Activated B cell treated with CpG ODN at 0.5 μM for 24 hours (primary cell): ENCODE results near the gene AIP. TPM values are rescaled to one million over a fixed set of nuclear protein-coding genes. Genes with fewer than 3 reads are reported as not detected.
"Not testable (repeated sequence)": the region's sequence is repeated elsewhere in the genome, so short reads cannot be mapped to it uniquely, and the experiment has no call there.

Experiments
- ATAC-seq: fragments of 200-7000 bp; cut with Tn5 transposase; one replicate; pipeline ENCODE4 v1.10.0; 2021; ENCODE audit warnings: low read depth, mild to moderate bottlenecking, moderate library complexity
- CTCF ChIA-PET: fragments of 350-600 bp; sonication (Branson Sonifier 250); formaldehyde crosslinking; loops from one replicate; lab custom pipeline; 2021; ENCODE audit warnings: antibody characterized with exemption; lab: Charles Lee
- POLR2A ChIA-PET: fragments of 350-600 bp; sonication (Branson Sonifier 250); formaldehyde crosslinking; loops from one replicate; lab custom pipeline; 2021; ENCODE audit warnings: antibody characterized with exemption; lab: Charles Lee
- DNase-seq: peaks from one replicate; pipeline ENCODE4 v3.0.0; 2022
- H3K27ac Mint-ChIP-seq: one replicate; pipeline ENCODE4 v1.8.0; 2020; ENCODE audit warnings: mixed read lengths
- H3K27me3 Mint-ChIP-seq: one replicate; pipeline ENCODE4 v1.8.0; 2021; ENCODE audit warnings: mixed read lengths
- H3K36me3 Mint-ChIP-seq: one replicate; pipeline ENCODE4 v1.8.0; 2021; ENCODE audit warnings: low read depth, mixed read lengths
- H3K4me1 Mint-ChIP-seq: one replicate; pipeline ENCODE4 v1.8.0; 2021; ENCODE audit warnings: mixed read lengths
- H3K4me3 Mint-ChIP-seq: one replicate; pipeline ENCODE4 v1.8.0; 2020; ENCODE audit warnings: mild to moderate bottlenecking, mixed read lengths
- H3K9me3 Mint-ChIP-seq: one replicate; pipeline ENCODE4 v1.8.0; 2020; ENCODE audit warnings: mixed read lengths
- intact Hi-C: fragments of 100-400 bp; cut with micrococcal nuclease; formaldehyde crosslinking; loops from one replicate; pipeline ENCODE4 v1.15.1; 2024
- total RNA-seq: library from RNA; stranded (reverse); gene quantifications from 2 replicates; pipeline ENCODE4 v1.2.3, GENCODE V29; 2022
- TF ChIP-seq, protein P1 (sequence below): fragments of 200-600 bp; IDR thresholded peaks from one replicate; pipeline ENCODE4 v1.8.0; 2022; ENCODE audit warnings: antibody characterized with exemption, mild to moderate bottlenecking

The AIP gene
- total RNA-seq, 1 donor from 2014 or later = 108 TPM

- ATAC-seq (peak; percentile 35), DNase-seq (peak; percentile 57)
- peaks cover 55% of the 10 kb centered on the region for H3K36me3 Mint-ChIP-seq
- ChIA-PET POLR2A (interaction anchor here (0.9 to 11.1 kb wide), 13 partner anchors 16 to 133 kb away, joined by 3 to 189 read pairs (median 15); partner anchors contain the start of genes PITPNM1, POLD4, PPP1CA and PTPRCAP), CTCF (interaction anchor here (1.5 kb wide), 1 partner anchor 83 kb away, joined by 9 read pairs; the partner anchor contains the start of gene PPP1CA)
- no peaks in the 10 kb centered on the region for H3K9me3 Mint-ChIP-seq
- intact Hi-C loops = loop anchor here (1.0 kb wide), 1 partner anchor 20 kb away; the partner anchor contains the start of gene PITPNM1
- TF ChIP-seq, protein P1, sequence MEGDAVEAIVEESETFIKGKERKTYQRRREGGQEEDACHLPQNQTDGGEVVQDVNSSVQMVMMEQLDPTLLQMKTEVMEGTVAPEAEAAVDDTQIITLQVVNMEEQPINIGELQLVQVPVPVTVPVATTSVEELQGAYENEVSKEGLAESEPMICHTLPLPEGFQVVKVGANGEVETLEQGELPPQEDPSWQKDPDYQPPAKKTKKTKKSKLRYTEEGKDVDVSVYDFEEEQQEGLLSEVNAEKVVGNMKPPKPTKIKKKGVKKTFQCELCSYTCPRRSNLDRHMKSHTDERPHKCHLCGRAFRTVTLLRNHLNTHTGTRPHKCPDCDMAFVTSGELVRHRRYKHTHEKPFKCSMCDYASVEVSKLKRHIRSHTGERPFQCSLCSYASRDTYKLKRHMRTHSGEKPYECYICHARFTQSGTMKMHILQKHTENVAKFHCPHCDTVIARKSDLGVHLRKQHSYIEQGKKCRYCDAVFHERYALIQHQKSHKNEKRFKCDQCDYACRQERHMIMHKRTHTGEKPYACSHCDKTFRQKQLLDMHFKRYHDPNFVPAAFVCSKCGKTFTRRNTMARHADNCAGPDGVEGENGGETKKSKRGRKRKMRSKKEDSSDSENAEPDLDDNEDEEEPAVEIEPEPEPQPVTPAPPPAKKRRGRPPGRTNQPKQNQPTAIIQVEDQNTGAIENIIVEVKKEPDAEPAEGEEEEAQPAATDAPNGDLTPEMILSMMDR = no peak
- peak overlapping the region; percentile 93 for H3K4me3 Mint-ChIP-seq
- peaks cover 60% of the 10 kb centered on the region for H3K4me1 Mint-ChIP-seq
- H3K27me3 Mint-ChIP-seq = no peaks in the 10 kb centered on the region
- peak overlapping the region; percentile 98 for H3K27ac Mint-ChIP-seq
These were observed 2.1 kb downstream of the AIP start for GRCh38 chr11:67484847-67485311.

DNA sequence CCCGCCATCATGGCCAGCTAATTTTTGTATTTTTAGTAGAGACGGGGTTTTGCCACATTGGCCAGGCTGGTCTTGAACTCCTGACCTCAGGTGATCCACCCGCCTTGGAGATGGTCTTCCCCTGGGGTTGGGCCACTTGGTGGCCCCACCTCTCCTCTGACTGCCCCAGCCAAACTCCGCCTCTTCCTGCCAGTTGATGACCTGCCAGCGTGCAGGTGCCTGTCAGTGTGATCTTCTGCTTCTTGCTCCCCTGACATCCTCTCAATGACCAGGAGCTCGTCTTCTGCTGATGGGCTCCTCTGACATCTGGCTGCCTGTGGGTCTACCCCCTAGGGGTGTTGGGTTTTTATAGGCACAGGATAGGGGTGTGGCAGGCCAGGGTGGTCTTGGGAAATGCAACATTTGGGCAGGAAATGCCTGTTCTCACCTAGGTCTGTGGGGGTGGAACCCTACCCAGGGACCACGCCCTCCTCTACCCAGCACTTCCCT, 3.1 kb downstream of the AIP start:
- H3K27me3 Mint-ChIP-seq, ATAC-seq, H3K9me3 Mint-ChIP-seq, DNase-seq: not testable (repeated sequence)
- peaks cover 60% of the 10 kb centered on the region for H3K4me1 Mint-ChIP-seq
- ChIA-PET CTCF (interaction anchor here (0.7 to 1.5 kb wide), 3 partner anchors 49 to 106 kb away, joined by 4 to 9 read pairs (median 5); partner anchors contain the start of genes PPP1CA and PTPRCAP), POLR2A (interaction anchor here (0.7 to 11.1 kb wide), 16 partner anchors 14 to 114 kb away, joined by 3 to 189 read pairs (median 6); partner anchors contain the start of genes PITPNM1, PPP1CA, PTPRCAP and TMEM134)
- H3K27ac Mint-ChIP-seq = peak overlapping the region; percentile 98
- intact Hi-C loops = loop anchor here (1.0 kb wide), 1 partner anchor 19 kb away; the partner anchor contains the start of gene PITPNM1
- H3K4me3 Mint-ChIP-seq = peak overlapping the region; percentile 61
- peaks cover 65% of the 10 kb centered on the region for H3K36me3 Mint-ChIP-seq

GRCh38 chr11:67486481-67487195, 3.8 kb downstream of the AIP start:
- no peak for ATAC-seq
- no peak for DNase-seq
- TF ChIP-seq, protein P1 = no peak
- Mint-ChIP-seq H3K27ac (peak overlapping the region; percentile 98), H3K4me3 (peak overlapping the region; percentile 61), H3K4me1 (peaks cover 60% of the 10 kb centered on the region), H3K36me3 (peaks cover 71% of the 10 kb centered on the region), H3K27me3 (no peaks in the 10 kb centered on the region), H3K9me3 (no peaks in the 10 kb centered on the region)
- CTCF ChIA-PET = interaction anchor here (1.5 kb wide), 1 partner anchor 85 kb away, joined by 9 read pairs; the partner anchor contains the start of gene PPP1CA
- POLR2A ChIA-PET = interaction anchor here (0.9 to 11.1 kb wide), 12 partner anchors 13 to 134 kb away, joined by 3 to 189 read pairs (median 6); partner anchors contain the start of genes PPP1CA, PTPRCAP and TMEM134
- intact Hi-C loops = no loop called here

GRCh38 chr11:67489203-67489884, 6.5 kb downstream of the AIP start:
- peak overlapping the region; percentile 73 for H3K27ac Mint-ChIP-seq
- intact Hi-C loops = no loop called here
- CTCF ChIA-PET = no interaction called here

More at GRCh38 chr11:67489203-67489884, 6.5 kb downstream of the AIP start:
- Mint-ChIP-seq H3K4me3 (no peak overlapping the region), H3K36me3 (peaks cover 79% of the 10 kb centered on the region), H3K9me3 (no peaks in the 10 kb centered on the region), H3K4me1 (peaks cover 39% of the 10 kb centered on the region), H3K27me3 (no peaks in the 10 kb centered on the region)
- DNase-seq (no peak), ATAC-seq (no peak)
- TF ChIP-seq, protein P1 = no peak
- POLR2A ChIA-PET = interaction anchor here (1.0 to 11.1 kb wide), 3 partner anchors 9 to 88 kb away, joined by 4 to 189 read pairs (median 7); partner anchors contain the start of genes PPP1CA and PTPRCAP
